Immature natural killer cell (primary cell): Measurements from ENCODE around the gene NUF2. TPM values are rescaled to one million over a fixed set of nuclear protein-coding genes. Genes with fewer than 3 reads are reported as not detected.
"Not testable (repeated sequence)": the region's sequence is repeated elsewhere in the genome, so short reads cannot be mapped to it uniquely, and the experiment has no call there.

ENCODE experiments used
- DNase-seq, 3 donors: peaks; one replicate each; pipeline ENCODE4 v3.0.0; 2022; ENCODE audit warnings: mixed read lengths in 1 of 3
- H3K27ac Mint-ChIP-seq, 6 donors: one replicate each; pipeline ENCODE4 v1.8.0; 2020; ENCODE audit warnings: mixed read lengths in 6 of 6, mild to moderate bottlenecking in 5 of 6, inconsistent platforms in 4 of 6, moderate library complexity in 3 of 6
- H3K27me3 Mint-ChIP-seq, 3 donors: one replicate each; pipeline ENCODE4 v1.8.0; 2020 to 2021; ENCODE audit warnings: low read depth in 3 of 3, mild to moderate bottlenecking in 3 of 3, mixed read lengths in 3 of 3, moderate library complexity in 3 of 3, inconsistent platforms in 1 of 3
- H3K36me3 Mint-ChIP-seq, 3 donors: one replicate each; pipeline ENCODE4 v1.8.0; 2020; ENCODE audit warnings: mixed read lengths in 3 of 3, inconsistent platforms in 2 of 3, mild to moderate bottlenecking in 2 of 3
- H3K4me1 Mint-ChIP-seq, 2 donors: one replicate each; pipeline ENCODE4 v1.8.0; 2020; ENCODE audit warnings: inconsistent platforms in 2 of 2, mild to moderate bottlenecking in 2 of 2, mixed read lengths in 2 of 2, moderate library complexity in 1 of 2
- H3K4me3 Mint-ChIP-seq, 5 donors: one replicate each; pipeline ENCODE4 v1.8.0; 2020; ENCODE audit warnings: mild to moderate bottlenecking in 5 of 5, mixed read lengths in 5 of 5, inconsistent platforms in 3 of 5, moderate library complexity in 3 of 5
- H3K9me3 Mint-ChIP-seq, 6 donors: one replicate each; pipeline ENCODE4 v1.8.0; 2020; ENCODE audit warnings: mild to moderate bottlenecking in 6 of 6, mixed read lengths in 6 of 6, inconsistent platforms in 4 of 6, moderate library complexity in 3 of 6
- polyA plus RNA-seq, 3 donors: library from polyadenylated mRNA; unstranded; fragments of 300-500 nt; fragmentation: Illumina TruSeq; gene quantifications; one replicate each; pipeline ENCODE4 v1.2.3, GENCODE V29; 2021

Gene NUF2
- polyA plus RNA-seq, 3 donors from 2014 or later = 1.1 to 3.4 TPM; not detected in 1

- not testable (repeated sequence) for H3K4me3 Mint-ChIP-seq, H3K4me1 Mint-ChIP-seq, H3K36me3 Mint-ChIP-seq, H3K27me3 Mint-ChIP-seq, H3K27ac Mint-ChIP-seq, DNase-seq, H3K9me3 Mint-ChIP-seq
These were observed 36.4 kb downstream of the NUF2 start for GRCh38 chr1:163358172-163358571.

- H3K4me3 Mint-ChIP-seq = no peak overlapping the region
- H3K4me1 Mint-ChIP-seq = peaks cover 6 to 10% of the 10 kb centered on the region in 2 donors
- DNase-seq = no peak
- no peak overlapping the region for H3K27ac Mint-ChIP-seq
- H3K27me3 Mint-ChIP-seq = peaks cover 0 to 2% (median 0%) of the 10 kb centered on the region in 3 donors
- H3K9me3 Mint-ChIP-seq = no peaks in the 10 kb centered on the region
- H3K36me3 Mint-ChIP-seq = peaks cover 0 to 4% (median 3%) of the 10 kb centered on the region in 3 donors
These were observed 39.6 kb downstream of the NUF2 start for GRCh38 chr1:163361123-163361934.

- H3K4me1 Mint-ChIP-seq = peaks cover 6 to 10% of the 10 kb centered on the region in 2 donors
- H3K36me3 Mint-ChIP-seq = no peaks in the 10 kb centered on the region
- no peak for DNase-seq
- H3K27me3 Mint-ChIP-seq = peaks cover 0 to 2% (median 2%) of the 10 kb centered on the region in 3 donors
- no peak overlapping the region for H3K4me3 Mint-ChIP-seq
- no peaks in the 10 kb centered on the region for H3K9me3 Mint-ChIP-seq
- no peak overlapping the region for H3K27ac Mint-ChIP-seq
These were observed 43.4 kb downstream of the NUF2 start for GRCh38 chr1:163365186-163365585.

DNA sequence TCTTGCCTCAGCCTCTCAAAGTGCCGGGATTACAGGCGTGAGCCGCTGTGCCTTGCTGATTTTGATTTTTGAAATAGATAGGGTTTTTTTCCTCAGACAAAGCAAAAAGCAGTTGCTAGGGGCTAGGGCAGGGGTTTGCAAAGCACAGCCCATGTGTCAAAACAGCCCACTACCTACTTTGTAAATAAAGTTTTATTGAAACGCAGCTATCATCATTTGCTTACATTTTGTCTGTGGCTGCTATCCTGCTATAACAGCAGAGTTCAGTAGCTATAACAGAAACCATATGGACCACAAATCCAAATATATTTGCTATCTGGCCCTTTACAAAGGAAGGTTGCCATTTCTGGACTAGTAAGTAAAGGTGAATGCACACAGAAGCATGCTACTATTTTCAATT lies 44.8 kb downstream of the NUF2 start:
- no peaks in the 10 kb centered on the region for H3K36me3 Mint-ChIP-seq
- H3K4me3 Mint-ChIP-seq = no peak overlapping the region
- no peak overlapping the region for H3K27ac Mint-ChIP-seq
- H3K4me1 Mint-ChIP-seq = peaks cover 2 to 4% of the 10 kb centered on the region in 2 donors
- peaks cover 0 to 2% (median 2%) of the 10 kb centered on the region in 3 donors for H3K27me3 Mint-ChIP-seq
- DNase-seq = no peak
- no peaks in the 10 kb centered on the region for H3K9me3 Mint-ChIP-seq

GRCh38 chr1:163367721-163368120 lies 46.0 kb downstream of the NUF2 start:
- H3K4me1 Mint-ChIP-seq = no peaks in the 10 kb centered on the region

GRCh38 chr1:163372576-163372975 lies 50.8 kb downstream of the NUF2 start:
- Mint-ChIP-seq H3K27ac (no peak overlapping the region), H3K4me1 (no peaks in the 10 kb centered on the region), H3K27me3 (peaks cover 3 to 6% (median 3%) of the 10 kb centered on the region in 3 donors), H3K4me3 (no peak overlapping the region), H3K9me3 (no peaks in the 10 kb centered on the region), H3K36me3 (no peaks in the 10 kb centered on the region)
- DNase-seq = no peak

More at GRCh38 chr1:163367721-163368120, 46.0 kb downstream of the NUF2 start:
- H3K27me3 Mint-ChIP-seq = peaks cover 0 to 2% (median 2%) of the 10 kb centered on the region in 3 donors
- H3K9me3 Mint-ChIP-seq = no peaks in the 10 kb centered on the region
- DNase-seq = no peak
- H3K4me3 Mint-ChIP-seq = no peak overlapping the region
- H3K36me3 Mint-ChIP-seq = no peaks in the 10 kb centered on the region
- no peak overlapping the region for H3K27ac Mint-ChIP-seq

DNA sequence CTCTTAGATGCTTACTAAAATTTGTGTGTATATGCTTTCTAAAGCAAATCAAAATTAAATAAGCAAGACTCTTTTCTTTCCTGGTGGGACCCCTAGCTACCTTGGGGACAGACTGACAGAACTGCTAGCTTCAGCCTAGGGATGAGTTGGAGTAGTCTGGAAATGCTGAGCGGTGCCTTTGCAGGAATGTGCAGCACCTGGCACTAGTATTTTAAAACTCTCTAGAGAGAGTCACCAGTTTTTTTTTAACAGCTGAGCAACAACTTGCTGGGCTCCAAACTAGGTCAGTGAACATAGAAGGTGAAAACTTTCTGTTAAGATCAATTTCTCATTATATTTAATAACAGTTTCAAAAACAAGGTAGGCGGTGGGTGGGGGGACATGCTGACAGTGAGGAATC lies 56.8 kb downstream of the NUF2 start:
- no peaks in the 10 kb centered on the region for H3K4me1 Mint-ChIP-seq
- H3K36me3 Mint-ChIP-seq = no peaks in the 10 kb centered on the region
- peaks cover 0 to 4% (median 0%) of the 10 kb centered on the region in 6 donors for H3K9me3 Mint-ChIP-seq
- no peak overlapping the region for H3K4me3 Mint-ChIP-seq
- H3K27me3 Mint-ChIP-seq = peaks cover 3 to 12% (median 5%) of the 10 kb centered on the region in 3 donors
- no peak overlapping the region for H3K27ac Mint-ChIP-seq
- DNase-seq = no peak

- H3K4me1 Mint-ChIP-seq = no peaks in the 10 kb centered on the region
- no peak for DNase-seq
- H3K36me3 Mint-ChIP-seq = no peaks in the 10 kb centered on the region
- no peak overlapping the region for H3K4me3 Mint-ChIP-seq
- H3K9me3 Mint-ChIP-seq = peaks cover 0 to 4% (median 0%) of the 10 kb centered on the region in 6 donors
- H3K27ac Mint-ChIP-seq = no peak overlapping the region
- peaks cover 3 to 9% (median 3%) of the 10 kb centered on the region in 3 donors for H3K27me3 Mint-ChIP-seq
These were observed 58.0 kb downstream of the NUF2 start for GRCh38 chr1:163379801-163380200.

DNA sequence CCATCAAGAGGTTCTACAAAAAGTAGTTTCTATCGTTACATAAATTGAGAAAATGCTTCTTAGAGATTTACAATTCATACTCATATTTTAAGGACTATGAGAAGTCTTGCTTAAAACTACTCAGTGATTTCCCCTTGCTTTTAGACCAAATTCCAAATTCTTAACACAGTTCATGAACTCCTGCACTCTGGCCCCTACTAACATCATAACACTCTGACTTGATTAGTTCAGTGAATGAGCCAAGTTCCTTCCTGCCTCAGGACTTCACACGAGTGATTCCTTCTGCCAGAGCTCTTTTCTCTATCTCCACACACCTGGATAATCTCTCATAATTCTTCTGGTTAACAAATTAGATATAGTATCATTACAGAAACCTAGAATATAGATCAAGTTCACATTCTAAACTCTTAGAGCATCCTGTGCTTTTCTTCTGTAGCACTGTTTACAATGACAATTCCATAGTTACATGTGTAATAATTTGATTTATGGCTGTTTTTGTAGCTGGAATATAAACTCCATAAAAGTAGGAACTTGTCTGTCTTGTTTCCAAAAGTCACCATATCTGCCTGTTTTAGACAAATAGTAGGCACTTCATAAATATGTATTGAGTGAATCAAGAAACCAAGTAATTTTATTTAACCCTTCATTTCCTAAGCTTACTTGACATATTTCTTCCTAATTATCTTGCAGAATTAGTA lies 59.9 kb downstream of the NUF2 start:
- DNase-seq = no peak
- Mint-ChIP-seq H3K4me1 (no peaks in the 10 kb centered on the region), H3K27ac (no peak overlapping the region), H3K4me3 (no peak overlapping the region), H3K9me3 (peaks cover 0 to 4% (median 0%) of the 10 kb centered on the region in 6 donors), H3K36me3 (no peaks in the 10 kb centered on the region), H3K27me3 (peaks cover 2 to 12% (median 4%) of the 10 kb centered on the region in 3 donors)

GRCh38 chr1:163382395-163382794 lies 60.6 kb downstream of the NUF2 start:
- Mint-ChIP-seq H3K4me1 (no peaks in the 10 kb centered on the region), H3K27ac (no peak overlapping the region)

DNA sequence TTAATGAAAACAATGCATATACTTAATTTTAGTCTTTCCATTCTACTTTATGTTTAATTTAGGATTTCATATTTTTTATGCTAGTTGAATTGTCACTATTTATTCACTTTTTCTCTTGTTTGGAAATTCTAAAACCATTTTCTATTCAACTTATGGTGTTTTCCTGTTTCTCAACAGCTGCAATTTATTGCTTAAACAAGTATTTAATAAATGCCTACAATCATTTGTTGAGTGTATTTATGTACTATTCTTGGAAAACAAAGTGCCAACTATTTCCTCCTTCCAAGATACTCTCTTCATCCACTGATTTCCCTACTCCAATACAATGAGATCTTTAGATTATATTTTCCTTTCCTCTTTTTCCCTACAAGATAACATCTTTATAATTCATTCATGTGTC lies 65.4 kb downstream of the NUF2 start:
- no peak overlapping the region for H3K4me3 Mint-ChIP-seq
- no peaks in the 10 kb centered on the region for H3K4me1 Mint-ChIP-seq
- H3K27me3 Mint-ChIP-seq = peaks cover 4 to 11% (median 8%) of the 10 kb centered on the region in 3 donors
- peaks cover 0 to 2% (median 0%) of the 10 kb centered on the region in 6 donors for H3K9me3 Mint-ChIP-seq
- H3K36me3 Mint-ChIP-seq = no peaks in the 10 kb centered on the region
- DNase-seq = no peak
- no peak overlapping the region for H3K27ac Mint-ChIP-seq

More at GRCh38 chr1:163382395-163382794, 60.6 kb downstream of the NUF2 start:
- Mint-ChIP-seq H3K4me3 (no peak overlapping the region), H3K36me3 (no peaks in the 10 kb centered on the region), H3K27me3 (peaks cover 2 to 13% (median 4%) of the 10 kb centered on the region in 3 donors), H3K9me3 (peaks cover 0 to 4% (median 0%) of the 10 kb centered on the region in 6 donors)
- no peak for DNase-seq

GRCh38 chr1:163388970-163389369 lies 67.2 kb downstream of the NUF2 start:
- DNase-seq = no peak
- H3K27me3 Mint-ChIP-seq = peaks cover 4 to 11% (median 8%) of the 10 kb centered on the region in 3 donors
- H3K27ac Mint-ChIP-seq = no peak overlapping the region
- H3K4me3 Mint-ChIP-seq = no peak overlapping the region
- H3K9me3 Mint-ChIP-seq = peaks cover 0 to 2% (median 0%) of the 10 kb centered on the region in 6 donors
- H3K36me3 Mint-ChIP-seq = peaks cover 0 to 2% (median 0%) of the 10 kb centered on the region in 3 donors
- H3K4me1 Mint-ChIP-seq = no peaks in the 10 kb centered on the region

- no peaks in the 10 kb centered on the region for H3K4me1 Mint-ChIP-seq
- peaks cover 0 to 3% (median 0%) of the 10 kb centered on the region in 3 donors for H3K36me3 Mint-ChIP-seq
- no peak for DNase-seq
- H3K27me3 Mint-ChIP-seq = peaks cover 0 to 8% (median 3%) of the 10 kb centered on the region in 3 donors
- no peaks in the 10 kb centered on the region for H3K9me3 Mint-ChIP-seq
- no peak overlapping the region for H3K4me3 Mint-ChIP-seq
- H3K27ac Mint-ChIP-seq = no peak overlapping the region
These were observed 74.0 kb downstream of the NUF2 start for GRCh38 chr1:163395790-163396189.
